Ishikawa (cell line): ENCODE results near the gene RPL7A.

Experiments
- CEBPB ChIP-seq: IDR thresholded peaks from 2 replicates; pipeline ENCODE4 v1.6.1; 2012
- CREB1 ChIP-seq: IDR thresholded peaks from 2 replicates; pipeline ENCODE4 v1.6.1; 2012; ENCODE audit warnings: low read depth
- EGR1 ChIP-seq: IDR thresholded peaks from 2 replicates; pipeline ENCODE4 v1.6.1; 2012
- EP300 ChIP-seq: IDR thresholded peaks from 2 replicates; pipeline ENCODE4 v1.6.1; 2012; ENCODE audit warnings: borderline replicate concordance
- FOXM1 ChIP-seq: IDR thresholded peaks from 2 replicates; pipeline ENCODE4 v1.6.1; 2012; ENCODE audit warnings: low read depth, borderline replicate concordance
- MAX ChIP-seq: IDR thresholded peaks from 2 replicates; pipeline ENCODE4 v1.6.1; 2012
- NFIC ChIP-seq: IDR thresholded peaks from 2 replicates; pipeline ENCODE4 v1.6.1; 2012
- RAD21 ChIP-seq: IDR thresholded peaks from 2 replicates; pipeline ENCODE4 v1.6.1; 2012; ENCODE audit warnings: low read depth
- REST ChIP-seq: IDR thresholded peaks from 2 replicates; pipeline ENCODE4 v1.6.1; 2012; ENCODE audit warnings: low read depth, mild to moderate bottlenecking
- TAF1 ChIP-seq: IDR thresholded peaks from 2 replicates; pipeline ENCODE4 v1.6.1; 2012; ENCODE audit warnings: low read depth, mild to moderate bottlenecking
- TCF12 ChIP-seq: IDR thresholded peaks from 2 replicates; pipeline ENCODE4 v1.6.1; 2012; ENCODE audit warnings: low read depth
- TEAD4 ChIP-seq: IDR thresholded peaks from 2 replicates; pipeline ENCODE4 v1.6.1; 2012
- YY1 ChIP-seq: IDR thresholded peaks from 2 replicates; pipeline ENCODE4 v1.6.1; 2012; ENCODE audit warnings: low read depth
- ZBTB7A ChIP-seq: IDR thresholded peaks from 2 replicates; pipeline ENCODE4 v1.6.1; 2012; ENCODE audit warnings: low read depth

GRCh38 chr9:133369933-133370332, 21.9 kb downstream of the RPL7A start:
- no peak for TF ChIP-seq TCF12
- TF ChIP-seq CEBPB = no peak
- no peak for TF ChIP-seq FOXM1
- TF ChIP-seq EGR1 = no peak
- TF ChIP-seq MAX = no peak
- TF ChIP-seq RAD21 = no peak
- no peak for TF ChIP-seq EP300
- TF ChIP-seq NFIC = no peak
- no peak for TF ChIP-seq YY1
- TF ChIP-seq ZBTB7A = no peak
- TF ChIP-seq CREB1 = no peak
- TF ChIP-seq TEAD4 = no peak
- TF ChIP-seq REST = no peak
- no peak for TF ChIP-seq TAF1
